IMR-90 (cell line): ENCODE measurements around the gene AKAP17A. TPM values are rescaled to one million over a fixed set of nuclear protein-coding genes. Genes with fewer than 3 reads are reported as not detected.

Experiments
- ATAC-seq: fragments of 200-7000 bp; cut with Tn5 transposase; 2 replicates; pipeline ENCODE4 v1.9.1; 2020; ENCODE audit warnings: low read depth, mild to moderate bottlenecking, moderate library complexity
- BruUV-seq: library from RNA; stranded (reverse); fragments of 400-500 nt; replicated peaks from 2 replicates; lab custom pipeline; 2021; lab: Mats Ljungman, UMichigan
- CTCF ChIA-PET: fragments of 300-600 bp; formaldehyde crosslinking; extraction: SDS; loops from one replicate; lab custom pipeline; 2021; ENCODE audit warnings: antibody characterized with exemption; lab: Yijun Ruan, JAX
- POLR2A ChIA-PET: fragments of 300-600 bp; sonication (Branson Sonifier 250); formaldehyde crosslinking; loops from one replicate; lab custom pipeline; 2022; ENCODE audit warnings: antibody characterized with exemption; ENCODE audit not compliant: unreplicated experiment; lab: Charles Lee
- DNase-seq: peaks from one replicate; pipeline ENCODE4 v3.0.0; 2013
- H2AFZ ChIP-seq: replicated peaks from 2 replicates; pipeline ENCODE3; 2013; ENCODE audit warnings: low read length, mild to moderate bottlenecking; ENCODE audit not compliant: poor library complexity
- H2AK5ac ChIP-seq: 2 replicates; pipeline ENCODE4 v1.6.1; 2013; ENCODE audit warnings: low read depth, low read length, inconsistent platforms
- H2AK9ac ChIP-seq: replicated peaks from 2 replicates; pipeline ENCODE3; 2013; ENCODE audit warnings: mild to moderate bottlenecking, low read depth, low read length, moderate library complexity; ENCODE audit not compliant: poor library complexity
- H2BK120ac ChIP-seq: 2 replicates; pipeline ENCODE4 v1.6.1; 2013; ENCODE audit warnings: low read depth, low read length, inconsistent platforms
- H2BK15ac ChIP-seq: 3 replicates; pipeline ENCODE4 v1.6.1; 2013; ENCODE audit warnings: low read depth, low read length, inconsistent platforms
- H2BK20ac ChIP-seq: 2 replicates; pipeline ENCODE4 v1.6.1; 2013; ENCODE audit warnings: low read depth, mild to moderate bottlenecking, inconsistent platforms, low read length, moderate library complexity
- H2BK5ac ChIP-seq: 2 replicates; pipeline ENCODE4 v1.6.1; 2013; ENCODE audit warnings: mild to moderate bottlenecking, low read depth, low read length, inconsistent platforms; ENCODE audit not compliant: poor library complexity, severe bottlenecking
- H3K14ac ChIP-seq: replicated peaks from 2 replicates; pipeline ENCODE4 v1.6.1; 2013; ENCODE audit warnings: low read depth, low read length, inconsistent platforms
- H3K18ac ChIP-seq: 2 replicates; pipeline ENCODE4 v1.6.1; 2013; ENCODE audit warnings: low read depth, low read length, control low read depth
- H3K23ac ChIP-seq: 2 replicates; pipeline ENCODE4 v1.6.1; 2013; ENCODE audit warnings: low read depth, low read length, inconsistent platforms
- H3K27ac ChIP-seq: 2 replicates; pipeline ENCODE4 v1.5.1; 2013; ENCODE audit warnings: mild to moderate bottlenecking, control low read depth, low read length; ENCODE audit not compliant: insufficient read depth
- H3K27me3 ChIP-seq: 2 replicates; pipeline ENCODE4 v1.6.1; 2013; ENCODE audit warnings: low read length; ENCODE audit not compliant: control insufficient read depth, insufficient read depth
- H3K36me3 ChIP-seq: 2 replicates; pipeline ENCODE4 v1.6.1; 2013; ENCODE audit warnings: low read length, mixed read lengths; ENCODE audit not compliant: control insufficient read depth, insufficient read depth
- H3K4ac ChIP-seq: 2 replicates; pipeline ENCODE4 v1.6.1; 2013; ENCODE audit warnings: low read depth, low read length, inconsistent platforms
- H3K4me1 ChIP-seq: 2 replicates; pipeline ENCODE4 v1.6.1; 2013; ENCODE audit warnings: low read length, mixed read lengths; ENCODE audit not compliant: control insufficient read depth, insufficient read depth
- H3K4me2 ChIP-seq: 2 replicates; pipeline ENCODE4 v1.6.1; 2013; ENCODE audit warnings: low read depth, mild to moderate bottlenecking, control low read depth, low read length, moderate library complexity
- H3K4me3 ChIP-seq: 2 replicates; pipeline ENCODE4 v1.5.1; 2013; ENCODE audit warnings: low read depth, mild to moderate bottlenecking, control low read depth, low read length, moderate library complexity; ENCODE audit not compliant: insufficient read depth
- H3K56ac ChIP-seq: 2 replicates; pipeline ENCODE4 v1.6.1; 2013; ENCODE audit warnings: low read length, inconsistent platforms; ENCODE audit not compliant: insufficient read depth; ENCODE audit errors: extremely low read depth
- H3K79me1 ChIP-seq, 2 experiments: 2 replicates each; pipeline ENCODE4 v1.6.1; 2013; ENCODE audit warnings: low read length in 2 of 2, inconsistent platforms in 1 of 2, low read depth in 1 of 2
- H3K9ac ChIP-seq: 2 replicates; pipeline ENCODE4 v1.6.1; 2013; ENCODE audit warnings: low read depth, low read length, control low read depth
- H3K9me1 ChIP-seq: 2 replicates; pipeline ENCODE4 v1.6.1; 2013; ENCODE audit warnings: low read length, inconsistent platforms; ENCODE audit not compliant: insufficient read depth
- H3K9me3 ChIP-seq: 2 replicates; pipeline ENCODE4 v1.6.1; 2013; ENCODE audit warnings: low read length; ENCODE audit not compliant: control insufficient read depth, insufficient read depth
- H4K20me1 ChIP-seq: 2 replicates; pipeline ENCODE4 v1.6.1; 2013; ENCODE audit warnings: low read length, inconsistent platforms; ENCODE audit not compliant: insufficient read depth
- H4K5ac ChIP-seq: 2 replicates; pipeline ENCODE4 v1.6.1; 2013; ENCODE audit warnings: mild to moderate bottlenecking, low read depth, low read length, control low read depth
- H4K8ac ChIP-seq, 2 experiments: 2 replicates each; pipeline ENCODE4 v1.6.1; 2013; ENCODE audit warnings: low read depth in 2 of 2, low read length in 2 of 2, control low read depth in 1 of 2, inconsistent platforms in 1 of 2
- H4K91ac ChIP-seq: 2 replicates; pipeline ENCODE4 v1.6.1; 2013; ENCODE audit warnings: low read depth, low read length, inconsistent platforms; ENCODE audit not compliant: insufficient read depth
- RCOR1 ChIP-seq: IDR thresholded peaks from 2 replicates; pipeline ENCODE4 v1.6.1; 2012; ENCODE audit warnings: mild to moderate bottlenecking, low read length, improper control_type of control experiment; ENCODE audit not compliant: insufficient replicate concordance
- WGBS, 2 experiments: methylation state at CpG; one replicate each; pipeline versions ENCODE4 v1.1.5 to v1.1.7; 2013; ENCODE audit warnings: missing lambda C conversion rate in 2 of 2; ENCODE audit not compliant: insufficient read length in 1 of 2; ENCODE audit errors: extremely low coverage in 2 of 2; 5-methylcytosine and 5-hydroxymethylcytosine counted together
- dilution Hi-C: fragments of 300-500 bp; cut with HindIII; formaldehyde crosslinking; loops from one replicate; pipeline ENCODE4 v1.14.3; 2018; ENCODE audit warnings: low sequenced_read_pairs; ENCODE audit not compliant: unreplicated experiment
- in situ Hi-C: fragments of 300-500 bp; cut with MboI; formaldehyde crosslinking; loops from 3 replicates; pipeline ENCODE4 v1.14.3; 2019; ENCODE audit warnings: low sequenced_read_pairs, inconsistent platforms, mixed read lengths
- intact Hi-C: fragments of 100-400 bp; cut with micrococcal nuclease; formaldehyde crosslinking; loops from 2 replicates; pipeline ENCODE4 v1.10.0; 2022
- polyA plus RNA-seq, 3 experiments: library from polyadenylated mRNA; depleted of rRNA; stranded (reverse); fragments of >200 nt; gene quantifications; 2 replicates each; pipeline ENCODE4 v1.2.3, GENCODE V29; 2012; ENCODE audit warnings: low replicate concordance in 1 of 3
- total RNA-seq: library from RNA; depleted of rRNA; stranded (reverse); fragments of >200 nt; gene quantifications from 2 replicates; pipeline ENCODE4 v1.2.3, GENCODE V29; 2012

The AKAP17A gene
- total and polyA plus RNA-seq, 2 of the 4 experiments (the other 2 are of a cell fraction): 9.0 to 23.7 TPM

DNA sequence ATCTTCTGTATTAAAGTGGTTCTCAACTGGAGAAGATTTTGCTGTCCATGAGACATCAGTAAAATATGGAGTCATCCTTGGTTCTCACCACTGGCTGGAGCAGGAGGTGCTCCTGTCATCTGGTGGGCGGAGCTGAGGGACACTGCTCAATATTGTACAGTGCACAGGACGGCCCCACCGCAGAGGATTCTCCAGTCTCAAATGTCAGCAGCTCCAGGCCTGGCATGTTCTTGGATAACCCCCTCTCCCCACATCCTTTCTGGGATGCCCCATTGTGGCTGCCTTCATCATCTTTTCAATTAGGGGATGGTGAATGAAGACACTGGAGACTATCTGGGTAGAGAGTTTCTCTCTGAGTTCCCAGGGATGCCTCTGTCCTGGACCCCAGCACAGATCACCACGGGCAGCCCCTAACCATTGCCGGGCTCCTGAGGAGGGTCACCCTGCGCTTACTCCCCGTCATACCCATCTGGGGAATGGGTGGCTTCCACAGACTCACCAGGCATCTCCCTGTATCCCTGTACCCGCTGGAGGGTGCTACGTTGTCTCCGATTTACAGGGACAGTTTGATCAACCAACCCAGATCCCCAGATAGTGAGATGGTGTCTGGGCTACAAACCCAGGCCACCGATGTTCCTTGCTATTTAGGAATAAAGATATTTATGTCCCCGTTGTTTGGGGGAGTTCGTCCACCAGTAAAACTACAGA, 32.5 kb upstream of the AKAP17A start:
- Histone ChIP-seq H2AK5ac (no peak overlapping the region), H3K36me3 (no peaks in the 10 kb centered on the region), H4K5ac (no peak overlapping the region), H3K4me2 (no peak overlapping the region), H4K91ac (no peak overlapping the region), H2AK9ac (no peak overlapping the region), H3K27ac (no peak overlapping the region), H2BK5ac (no peak overlapping the region), H3K9me3 (peaks cover 13% of the 10 kb centered on the region), H3K27me3 (no peaks in the 10 kb centered on the region), H3K23ac (no peak overlapping the region), H4K8ac (no peak overlapping the region), H3K9ac (no peak overlapping the region), H4K20me1 (no peaks in the 10 kb centered on the region), H2BK20ac (no peak overlapping the region), H3K4me1 (no peaks in the 10 kb centered on the region), H3K9me1 (no peaks in the 10 kb centered on the region), H3K56ac (no peak overlapping the region), H3K18ac (no peak overlapping the region), H2BK120ac (no peak overlapping the region), H3K4me3 (no peak overlapping the region), H2AFZ (no peak overlapping the region), H3K79me1 (no peaks in the 10 kb centered on the region), H2BK15ac (no peak overlapping the region), H3K4ac (no peak overlapping the region), H3K14ac (no peak overlapping the region)
- TF ChIP-seq RCOR1: no peak
- ATAC-seq (no peak), DNase-seq (no peak)
- ChIA-PET CTCF (no interaction called here), POLR2A (no interaction called here)
- no TSS peak for BruUV-seq
- no CpG with 5 or more reads among the region's 13 CpGs for WGBS, 2 experiments
- intact Hi-C loops: no loop called here
- in situ Hi-C loops: no loop called here
- dilution Hi-C loops: no loop called here
